HepG2 (cell line): ENCODE measurements around the gene LOXL3. TPM values are rescaled to one million over a fixed set of nuclear protein-coding genes. Genes with fewer than 3 reads are reported as not detected.

Source experiments
- ATF1 ChIP-seq: IDR thresholded peaks from 2 replicates; pipeline ENCODE4 v1.6.1; 2016; ENCODE audit warnings: mild to moderate bottlenecking, control low read depth
- ATF7-NPFF ChIP-seq: sonication (generic); formaldehyde crosslinking; IDR thresholded peaks from 2 replicates; pipeline ENCODE4 v1.8.1; 2023; ENCODE audit warnings: mild to moderate bottlenecking, low read depth, missing genetic modification reagents, moderate library complexity
- CENPT ChIP-seq: sonication (generic); formaldehyde crosslinking; IDR thresholded peaks from 2 replicates; pipeline ENCODE4 v1.8.0; 2022; ENCODE audit warnings: low read depth, mild to moderate bottlenecking, moderate library complexity, missing genetic modification reagents
- EED ChIP-seq: sonication (generic); formaldehyde crosslinking; IDR thresholded peaks from 2 replicates; pipeline ENCODE4 v1.5.0; 2020; ENCODE audit warnings: mild to moderate bottlenecking, missing genetic modification reagents
- FOXP1 ChIP-seq, 2 experiments: fragments of 450-650 bp in 1 of 2; IDR thresholded peaks; 2 replicates each; pipeline ENCODE4 v1.6.1; 2017 to 2018; ENCODE audit warnings: antibody characterized with exemption in 1 of 2
- IKZF1 ChIP-seq: fragments of 450-650 bp; IDR thresholded peaks from 2 replicates; pipeline ENCODE4 v1.7.1; 2016
- LBX2 ChIP-seq: sonication (generic); formaldehyde crosslinking; IDR thresholded peaks from 2 replicates; pipeline ENCODE4 v1.5.0; 2020; ENCODE audit warnings: missing genetic modification reagents, mild to moderate bottlenecking, borderline replicate concordance
- MEIS2 ChIP-seq: sonication (generic); formaldehyde crosslinking; IDR thresholded peaks from 2 replicates; pipeline ENCODE4 v1.9.0; 2021; ENCODE audit warnings: mild to moderate bottlenecking, missing genetic modification reagents
- MYPOP ChIP-seq: sonication (generic); formaldehyde crosslinking; IDR thresholded peaks from 2 replicates; pipeline ENCODE4 v1.8.1; 2023; ENCODE audit warnings: mild to moderate bottlenecking, moderate library complexity, missing genetic modification reagents
- NCOR1 ChIP-seq: fragments of 200-600 bp; sonication (generic); IDR thresholded peaks from 2 replicates; pipeline ENCODE4 v1.7.0; 2017; ENCODE audit warnings: antibody characterized with exemption, low read length, borderline replicate concordance
- NONO ChIP-seq, 2 experiments: fragments of 450-650 bp in 1 of 2; sonication (generic) in 1 of 2; formaldehyde crosslinking in 1 of 2; IDR thresholded peaks in 1 of 2; conservative IDR thresholded peaks in 1 of 2; 2 replicates each; pipeline versions ENCODE4 v1.6.1 to v1.8.0; 2017 to 2022; ENCODE audit warnings: mild to moderate bottlenecking in 1 of 2, missing genetic modification reagents in 1 of 2, moderate library complexity in 1 of 2
- RFXAP ChIP-seq: sonication (generic); formaldehyde crosslinking; IDR thresholded peaks from 2 replicates; pipeline ENCODE4 v1.4.0; 2020; ENCODE audit warnings: missing genetic modification reagents, borderline replicate concordance
- RXRB ChIP-seq: IDR thresholded peaks from 2 replicates; pipeline ENCODE4 v1.6.1; 2016; ENCODE audit warnings: borderline replicate concordance, missing genetic modification reagents, missing compliant biosample characterization
- SMC3 ChIP-seq: IDR thresholded peaks from 2 replicates; pipeline ENCODE4 v1.6.1; 2011; ENCODE audit warnings: low read length, improper control_type of control experiment
- SOX6 ChIP-seq, 2 experiments: fragments of 450-650 bp in 1 of 2; sonication (generic) in 1 of 2; formaldehyde crosslinking in 1 of 2; IDR thresholded peaks; 2 replicates each; pipeline versions ENCODE4 v1.4.0 to v1.6.1; 2017 to 2020; ENCODE audit warnings: antibody characterized with exemption in 1 of 2, mild to moderate bottlenecking in 1 of 2, missing genetic modification reagents in 1 of 2
- ZFY ChIP-seq: sonication (generic); formaldehyde crosslinking; IDR thresholded peaks from 2 replicates; pipeline ENCODE4 v1.4.0; 2020; ENCODE audit warnings: missing genetic modification reagents
- ZKSCAN8 ChIP-seq: IDR thresholded peaks from 2 replicates; pipeline ENCODE4 v1.6.1; 2016; ENCODE audit warnings: borderline replicate concordance, missing genetic modification reagents, missing compliant biosample characterization
- ZNF530 ChIP-seq: sonication (generic); formaldehyde crosslinking; IDR thresholded peaks from 2 replicates; pipeline ENCODE4 v1.5.0; 2020; ENCODE audit warnings: low read depth, mild to moderate bottlenecking, missing genetic modification reagents
- ZNF552 ChIP-seq: sonication (generic); formaldehyde crosslinking; IDR thresholded peaks from 2 replicates; pipeline ENCODE4 v1.9.0; 2022; ENCODE audit warnings: missing genetic modification reagents, mild to moderate bottlenecking, borderline replicate concordance
- ZNF777 ChIP-seq: sonication (generic); formaldehyde crosslinking; IDR thresholded peaks from 2 replicates; pipeline ENCODE4 v1.4.0; 2020; ENCODE audit warnings: missing genetic modification reagents
- polyA plus RNA-seq, 8 experiments: library from polyadenylated mRNA; depleted of rRNA in 3 of 8; stranded (reverse) in 7 of 8; unstranded in 1 of 8; fragments of >200 nt; fragmentation: Illumina TruSeq in 4 of 8; extraction: Trizol in 4 of 8; gene quantifications; 2 replicates each; pipeline versions ENCODE4 v1.2.1 to v1.2.3, GENCODE V29; 2011 to 2016; ENCODE audit warnings: low read depth in 4 of 8, missing spikeins in 1 of 8, mixed read lengths in 1 of 8; ENCODE audit not compliant: insufficient read depth in 1 of 8
- total RNA-seq, 5 experiments: library from RNA; depleted of rRNA; stranded (reverse); fragments of >200 nt; fragmentation: Illumina TruSeq; extraction: Trizol; gene quantifications; 2 replicates each; pipeline ENCODE4 v1.2.3, GENCODE V29; 2016; ENCODE audit warnings: low read depth in 1 of 5
- TF ChIP-seq, protein P1 (sequence below): sonication (generic); formaldehyde crosslinking; IDR thresholded peaks from 2 replicates; pipeline ENCODE4 v1.5.1; 2020; ENCODE audit warnings: missing genetic modification reagents, mild to moderate bottlenecking, borderline replicate concordance
- TF ChIP-seq, protein P2 (sequence below): sonication (generic); formaldehyde crosslinking; IDR thresholded peaks from 2 replicates; pipeline ENCODE4 v1.8.0; 2022; ENCODE audit warnings: mild to moderate bottlenecking, missing genetic modification reagents, moderate library complexity
- TF ChIP-seq, protein P3 (sequence below): sonication (generic); formaldehyde crosslinking; IDR thresholded peaks from 2 replicates; pipeline ENCODE4 v1.4.0; 2020; ENCODE audit warnings: mild to moderate bottlenecking, missing genetic modification reagents

The LOXL3 gene
- total and polyA plus RNA-seq, 2 of the 13 experiments (the other 11 are each of a cell fraction or from before 2014, with no cell fraction given) = 0.55 to 6.5 TPM

GRCh38 chr2:74548900-74549826 lies 4.6 kb downstream of the LOXL3 start (continued):
- TF ChIP-seq, protein P1, sequence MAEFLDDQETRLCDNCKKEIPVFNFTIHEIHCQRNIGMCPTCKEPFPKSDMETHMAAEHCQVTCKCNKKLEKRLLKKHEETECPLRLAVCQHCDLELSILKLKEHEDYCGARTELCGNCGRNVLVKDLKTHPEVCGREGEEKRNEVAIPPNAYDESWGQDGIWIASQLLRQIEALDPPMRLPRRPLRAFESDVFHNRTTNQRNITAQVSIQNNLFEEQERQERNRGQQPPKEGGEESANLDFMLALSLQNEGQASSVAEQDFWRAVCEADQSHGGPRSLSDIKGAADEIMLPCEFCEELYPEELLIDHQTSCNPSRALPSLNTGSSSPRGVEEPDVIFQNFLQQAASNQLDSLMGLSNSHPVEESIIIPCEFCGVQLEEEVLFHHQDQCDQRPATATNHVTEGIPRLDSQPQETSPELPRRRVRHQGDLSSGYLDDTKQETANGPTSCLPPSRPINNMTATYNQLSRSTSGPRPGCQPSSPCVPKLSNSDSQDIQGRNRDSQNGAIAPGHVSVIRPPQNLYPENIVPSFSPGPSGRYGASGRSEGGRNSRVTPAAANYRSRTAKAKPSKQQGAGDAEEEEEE (CRISPR knock-in tag) = no peak
- TF ChIP-seq ZNF552 (CRISPR knock-in tag) = no peak
- peak; percentile 63 for TF ChIP-seq ZFY
- TF ChIP-seq NCOR1 = no peak
- TF ChIP-seq SOX6 (IDR thresholded peaks at IDR 0.05) = no peak
- no peak for TF ChIP-seq SOX6 (CRISPR knock-in tag; IDR thresholded peaks at IDR 0.05)
- no peak for TF ChIP-seq ZKSCAN8 (CRISPR knock-in tag)
- TF ChIP-seq, protein P2, sequence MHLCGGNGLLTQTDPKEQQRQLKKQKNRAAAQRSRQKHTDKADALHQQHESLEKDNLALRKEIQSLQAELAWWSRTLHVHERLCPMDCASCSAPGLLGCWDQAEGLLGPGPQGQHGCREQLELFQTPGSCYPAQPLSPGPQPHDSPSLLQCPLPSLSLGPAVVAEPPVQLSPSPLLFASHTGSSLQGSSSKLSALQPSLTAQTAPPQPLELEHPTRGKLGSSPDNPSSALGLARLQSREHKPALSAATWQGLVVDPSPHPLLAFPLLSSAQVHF = no peak
- TF ChIP-seq ZNF530 (CRISPR knock-in tag) = no peak
- no peak for TF ChIP-seq NONO (IDR thresholded peaks at IDR 0.05)
- TF ChIP-seq NONO (CRISPR knock-in tag; conservative IDR thresholded peaks at IDR 0.05) = no peak; the same call in 1 of the 2 replicates
- 0 out of 2 replicates have a peak, but pooled peaks have one; percentile 32 for TF ChIP-seq RFXAP (CRISPR knock-in tag)
- TF ChIP-seq, protein P3, sequence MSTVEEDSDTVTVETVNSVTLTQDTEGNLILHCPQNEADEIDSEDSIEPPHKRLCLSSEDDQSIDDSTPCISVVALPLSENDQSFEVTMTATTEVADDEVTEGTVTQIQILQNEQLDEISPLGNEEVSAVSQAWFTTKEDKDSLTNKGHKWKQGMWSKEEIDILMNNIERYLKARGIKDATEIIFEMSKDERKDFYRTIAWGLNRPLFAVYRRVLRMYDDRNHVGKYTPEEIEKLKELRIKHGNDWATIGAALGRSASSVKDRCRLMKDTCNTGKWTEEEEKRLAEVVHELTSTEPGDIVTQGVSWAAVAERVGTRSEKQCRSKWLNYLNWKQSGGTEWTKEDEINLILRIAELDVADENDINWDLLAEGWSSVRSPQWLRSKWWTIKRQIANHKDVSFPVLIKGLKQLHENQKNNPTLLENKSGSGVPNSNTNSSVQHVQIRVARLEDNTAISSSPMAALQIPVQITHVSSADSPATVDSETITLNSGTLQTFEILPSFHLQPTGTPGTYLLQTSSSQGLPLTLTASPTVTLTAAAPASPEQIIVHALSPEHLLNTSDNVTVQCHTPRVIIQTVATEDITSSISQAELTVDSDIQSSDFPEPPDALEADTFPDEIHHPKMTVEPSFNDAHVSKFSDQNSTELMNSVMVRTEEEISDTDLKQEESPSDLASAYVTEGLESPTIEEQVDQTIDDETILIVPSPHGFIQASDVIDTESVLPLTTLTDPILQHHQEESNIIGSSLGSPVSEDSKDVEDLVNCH (CRISPR knock-in tag) = no peak
- no peak for TF ChIP-seq RXRB (CRISPR knock-in tag)
- TF ChIP-seq IKZF1 = no peak
- TF ChIP-seq ATF1 (CRISPR knock-in tag) = no peak
- TF ChIP-seq MYPOP (CRISPR knock-in tag) = peak; percentile 82
- TF ChIP-seq EED (CRISPR knock-in tag) = no peak
- 0 out of 2 replicates have a peak, but pooled peaks have one; percentile 53 for TF ChIP-seq MEIS2
- TF ChIP-seq ATF7-NPFF (CRISPR knock-in tag) = peak; percentile 8; the same call in 1 of the 2 replicates
- no peak for TF ChIP-seq SMC3
- TF ChIP-seq CENPT (CRISPR knock-in tag) = no peak
- no peak for TF ChIP-seq FOXP1 (IDR thresholded peaks at IDR 0.05)
- TF ChIP-seq FOXP1 (CRISPR knock-in tag; IDR thresholded peaks at IDR 0.05) = no peak
- TF ChIP-seq ZNF777 (CRISPR knock-in tag) = peak; percentile 40; the same call in 1 of the 2 replicates
- TF ChIP-seq LBX2 (CRISPR knock-in tag) = no peak
